A549 (cell line): Measurements from ENCODE around the gene LDOC1.

Experiments
- CEBPB ChIP-seq, 2 experiments: fragments of >200 bp in 1 of 2; sonication (Bioruptor Twin) in 1 of 2; formaldehyde crosslinking in 1 of 2; IDR thresholded peaks; 2 replicates each; pipeline ENCODE4 v1.6.1; 2012 to 2016
- CTCF ChIP-seq: fragments of >200 bp; sonication (Bioruptor Twin); formaldehyde crosslinking; IDR thresholded peaks from 3 replicates; pipeline ENCODE4 v1.5.1; 2016
- JUN ChIP-seq, 2 experiments: fragments of >200 bp; sonication (Bioruptor Twin); formaldehyde crosslinking; IDR thresholded peaks; 2 replicates in 1 of 2; 3 replicates in 1 of 2; pipeline ENCODE4 v1.6.1; 2016 to 2017
- MYC ChIP-seq: IDR thresholded peaks from 2 replicates; pipeline ENCODE4 v1.6.1; 2012; ENCODE audit warnings: mild to moderate bottlenecking, inconsistent platforms, low read length, improper control_type of control experiment, borderline replicate concordance
- REST ChIP-seq: fragments of 200-600 bp; sonication (generic); IDR thresholded peaks from 2 replicates; pipeline ENCODE4 v1.6.1; 2016; ENCODE audit warnings: antibody characterized with exemption, mild to moderate bottlenecking, moderate library complexity
- RNF2 ChIP-seq: fragments of 200-600 bp; sonication (generic); IDR thresholded peaks from 2 replicates; pipeline ENCODE4 v1.6.1; 2016; ENCODE audit warnings: low read depth, mild to moderate bottlenecking, antibody characterized with exemption, moderate library complexity, borderline replicate concordance

- no peak for TF ChIP-seq CTCF
- no peak for TF ChIP-seq RNF2
- TF ChIP-seq MYC, result no peak
- no peak for TF ChIP-seq JUN (IDR thresholded peaks at IDR 0.05)
- no peak for TF ChIP-seq CEBPB (IDR thresholded peaks at IDR 0.05)
- TF ChIP-seq REST, result no peak
Measured at GRCh38 chrX:141221611-141222010, 44.7 kb upstream of the LDOC1 start.
